ENCODE results near the gene FNDC3A.

Gene FNDC3A

DNA sequence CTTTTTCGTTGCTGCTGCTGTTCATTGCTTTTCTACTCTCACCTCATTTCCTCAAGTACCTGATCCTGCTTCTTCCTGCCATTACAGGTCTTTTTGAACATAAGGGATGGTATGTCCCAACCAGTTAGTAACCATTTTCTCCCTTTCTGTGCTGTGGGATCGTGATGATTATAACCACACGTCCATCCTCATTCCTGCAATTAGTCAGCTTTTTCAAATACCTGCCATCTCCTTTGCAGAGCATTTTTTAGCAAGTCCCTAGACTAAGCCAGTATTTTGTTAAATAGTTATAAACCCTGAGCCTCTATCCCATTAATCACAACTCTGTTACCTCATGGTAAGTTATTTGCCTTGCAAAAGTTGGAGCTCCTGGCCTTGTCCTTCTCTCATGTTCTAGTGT lies 109.2 kb downstream of the FNDC3A start:
- Histone ChIP-seq H4K20me1 (ENCODE audit: insufficient read depth) (no peaks in the 10 kb centered on the region), H3K9ac (no peak overlapping the region), H3K27ac (no peak overlapping the region), H3K27me3 (ENCODE audit: insufficient read depth, low read depth) (no peaks in the 10 kb centered on the region), H3K4me3 (IDR thresholded peaks at IDR 0.05; ENCODE audit: insufficient read depth, low read depth, low read length) (no peak overlapping the region), H3K79me2 (ENCODE audit: insufficient read depth, low read depth) (no peaks in the 10 kb centered on the region), H3K4me2 (no peak overlapping the region), H3K36me3 (ENCODE audit: insufficient read depth) (no peaks in the 10 kb centered on the region), H3K4me1 (ENCODE audit: low read depth, poor library complexity, severe bottlenecking) (no peaks in the 10 kb centered on the region), H2AFZ (ENCODE audit: low read depth) (no peak overlapping the region)
- TF ChIP-seq, protein P1, sequence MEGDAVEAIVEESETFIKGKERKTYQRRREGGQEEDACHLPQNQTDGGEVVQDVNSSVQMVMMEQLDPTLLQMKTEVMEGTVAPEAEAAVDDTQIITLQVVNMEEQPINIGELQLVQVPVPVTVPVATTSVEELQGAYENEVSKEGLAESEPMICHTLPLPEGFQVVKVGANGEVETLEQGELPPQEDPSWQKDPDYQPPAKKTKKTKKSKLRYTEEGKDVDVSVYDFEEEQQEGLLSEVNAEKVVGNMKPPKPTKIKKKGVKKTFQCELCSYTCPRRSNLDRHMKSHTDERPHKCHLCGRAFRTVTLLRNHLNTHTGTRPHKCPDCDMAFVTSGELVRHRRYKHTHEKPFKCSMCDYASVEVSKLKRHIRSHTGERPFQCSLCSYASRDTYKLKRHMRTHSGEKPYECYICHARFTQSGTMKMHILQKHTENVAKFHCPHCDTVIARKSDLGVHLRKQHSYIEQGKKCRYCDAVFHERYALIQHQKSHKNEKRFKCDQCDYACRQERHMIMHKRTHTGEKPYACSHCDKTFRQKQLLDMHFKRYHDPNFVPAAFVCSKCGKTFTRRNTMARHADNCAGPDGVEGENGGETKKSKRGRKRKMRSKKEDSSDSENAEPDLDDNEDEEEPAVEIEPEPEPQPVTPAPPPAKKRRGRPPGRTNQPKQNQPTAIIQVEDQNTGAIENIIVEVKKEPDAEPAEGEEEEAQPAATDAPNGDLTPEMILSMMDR (conservative IDR thresholded peaks at IDR 0.05; ENCODE audit: low read depth, low read length) = no peak

DNA sequence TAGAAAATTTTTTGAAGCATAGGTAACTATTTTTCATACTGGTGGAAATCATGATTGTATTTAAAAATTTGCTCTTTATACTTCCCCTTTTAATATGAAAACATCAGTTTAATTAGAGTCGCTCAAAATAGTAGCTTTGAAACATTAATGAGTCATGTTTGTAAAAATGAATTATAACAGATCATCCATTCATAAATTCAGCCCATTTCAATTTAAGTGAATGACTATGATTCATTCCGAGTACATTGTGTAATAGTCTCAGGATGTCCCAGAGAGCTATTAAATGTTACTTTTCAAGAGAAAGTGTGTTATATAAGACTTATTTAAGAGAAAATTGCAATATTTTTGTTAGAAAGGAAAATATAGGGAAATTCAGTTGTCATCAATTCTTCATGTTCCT lies 111.0 kb downstream of the FNDC3A start:
- Histone ChIP-seq H2AFZ (ENCODE audit: low read depth) (no peak overlapping the region), H3K27ac (no peak overlapping the region), H3K79me2 (ENCODE audit: insufficient read depth, low read depth) (no peaks in the 10 kb centered on the region), H3K27me3 (ENCODE audit: insufficient read depth, low read depth) (no peaks in the 10 kb centered on the region), H3K4me1 (ENCODE audit: low read depth, poor library complexity, severe bottlenecking) (no peaks in the 10 kb centered on the region), H3K4me3 (IDR thresholded peaks at IDR 0.05; ENCODE audit: insufficient read depth, low read depth, low read length) (no peak overlapping the region), H4K20me1 (ENCODE audit: insufficient read depth) (no peaks in the 10 kb centered on the region), H3K4me2 (no peak overlapping the region), H3K9ac (no peak overlapping the region), H3K36me3 (ENCODE audit: insufficient read depth) (no peaks in the 10 kb centered on the region)
- TF ChIP-seq, protein P1 (conservative IDR thresholded peaks at IDR 0.05; ENCODE audit: low read depth, low read length) = no peak

- Histone ChIP-seq H3K79me2 (ENCODE audit: insufficient read depth, low read depth) (no peaks in the 10 kb centered on the region), H3K36me3 (ENCODE audit: insufficient read depth) (no peaks in the 10 kb centered on the region), H3K4me1 (ENCODE audit: low read depth, poor library complexity, severe bottlenecking) (peaks cover 9% of the 10 kb centered on the region), H3K27me3 (ENCODE audit: insufficient read depth, low read depth) (no peaks in the 10 kb centered on the region), H3K27ac (no peak overlapping the region), H3K4me2 (no peak overlapping the region), H4K20me1 (ENCODE audit: insufficient read depth) (no peaks in the 10 kb centered on the region), H3K9ac (no peak overlapping the region), H3K4me3 (IDR thresholded peaks at IDR 0.05; ENCODE audit: insufficient read depth, low read depth, low read length) (no peak overlapping the region), H2AFZ (ENCODE audit: low read depth) (no peak overlapping the region)
- TF ChIP-seq, protein P1 (conservative IDR thresholded peaks at IDR 0.05; ENCODE audit: low read depth, low read length) = no peak
Measured at GRCh38 chr13:49093376-49093775, 117.7 kb downstream of the FNDC3A start.

GRCh38 chr13:49097374-49097773 lies 121.7 kb downstream of the FNDC3A start:
- no peaks in the 10 kb centered on the region for H4K20me1 ChIP-seq (ENCODE audit: insufficient read depth)
- H3K4me1 ChIP-seq (ENCODE audit: low read depth, poor library complexity, severe bottlenecking) = peaks cover 20% of the 10 kb centered on the region
- TF ChIP-seq, protein P1 (conservative IDR thresholded peaks at IDR 0.05; ENCODE audit: low read depth, low read length) = no peak
- H3K4me3 ChIP-seq (IDR thresholded peaks at IDR 0.05; ENCODE audit: insufficient read depth, low read depth, low read length) = no peak overlapping the region
- no peak overlapping the region for H2AFZ ChIP-seq (ENCODE audit: low read depth)
- no peak overlapping the region for H3K9ac ChIP-seq
- no peaks in the 10 kb centered on the region for H3K27me3 ChIP-seq (ENCODE audit: insufficient read depth, low read depth)
- H3K4me2 ChIP-seq = no peak overlapping the region
- H3K27ac ChIP-seq = no peak overlapping the region
- no peaks in the 10 kb centered on the region for H3K79me2 ChIP-seq (ENCODE audit: insufficient read depth, low read depth)
- H3K36me3 ChIP-seq (ENCODE audit: insufficient read depth) = no peaks in the 10 kb centered on the region

Data from KMS-11 (cell line).